SU-DHL-6 (cell line): Measurements from ENCODE around the gene CD300A.

ENCODE experiments used
- EZH2phosphoT487 ChIP-seq: fragments of 200-600 bp; sonication (generic), shearing (Covaris generic); conservative IDR thresholded peaks from 2 replicates; pipeline ENCODE4 v1.6.1; 2018; ENCODE audit warnings: mild to moderate bottlenecking, antibody characterized with exemption, low read length, moderate library complexity, mixed read lengths
- TF ChIP-seq, protein P1 (sequence below): fragments of 200-600 bp; sonication (generic); IDR thresholded peaks from one replicate; pipeline ENCODE4 v1.5.1; 2017; ENCODE audit warnings: antibody characterized with exemption, mild to moderate bottlenecking, low read length, moderate library complexity; ENCODE audit not compliant: insufficient read depth, poor library complexity, severe bottlenecking

GRCh38 chr17:74475189-74475588 is 8.8 kb downstream of the CD300A start:
- TF ChIP-seq, protein P1, sequence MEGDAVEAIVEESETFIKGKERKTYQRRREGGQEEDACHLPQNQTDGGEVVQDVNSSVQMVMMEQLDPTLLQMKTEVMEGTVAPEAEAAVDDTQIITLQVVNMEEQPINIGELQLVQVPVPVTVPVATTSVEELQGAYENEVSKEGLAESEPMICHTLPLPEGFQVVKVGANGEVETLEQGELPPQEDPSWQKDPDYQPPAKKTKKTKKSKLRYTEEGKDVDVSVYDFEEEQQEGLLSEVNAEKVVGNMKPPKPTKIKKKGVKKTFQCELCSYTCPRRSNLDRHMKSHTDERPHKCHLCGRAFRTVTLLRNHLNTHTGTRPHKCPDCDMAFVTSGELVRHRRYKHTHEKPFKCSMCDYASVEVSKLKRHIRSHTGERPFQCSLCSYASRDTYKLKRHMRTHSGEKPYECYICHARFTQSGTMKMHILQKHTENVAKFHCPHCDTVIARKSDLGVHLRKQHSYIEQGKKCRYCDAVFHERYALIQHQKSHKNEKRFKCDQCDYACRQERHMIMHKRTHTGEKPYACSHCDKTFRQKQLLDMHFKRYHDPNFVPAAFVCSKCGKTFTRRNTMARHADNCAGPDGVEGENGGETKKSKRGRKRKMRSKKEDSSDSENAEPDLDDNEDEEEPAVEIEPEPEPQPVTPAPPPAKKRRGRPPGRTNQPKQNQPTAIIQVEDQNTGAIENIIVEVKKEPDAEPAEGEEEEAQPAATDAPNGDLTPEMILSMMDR: no peak
- TF ChIP-seq EZH2phosphoT487: no peak
